ENCODE results near the gene RANBP1.
"Not testable (repeated sequence)": the region's sequence is repeated elsewhere in the genome, so short reads cannot be mapped to it uniquely, and the experiment has no call there.

Gene RANBP1

GRCh38 chr22:20115691-20116375 is at the start of gene RANBP1:
TSS of gene RANBP1 (plus strand) at chr22:20116104. CDS start at chr22:20116185, 81 bp downstream.
- no peak for DNase-seq

GRCh38 chr22:20066617-20067383 is 49.1 kb upstream of the RANBP1 start:
- DNase-seq: no peak

GRCh38 chr22:20067384-20067682 is 48.6 kb upstream of the RANBP1 start:
- not testable (repeated sequence) for DNase-seq

- no peak for DNase-seq
Observed at GRCh38 chr22:20068640-20069039, 47.3 kb upstream of the RANBP1 start.

GRCh38 chr22:20069331-20070042 is 46.4 kb upstream of the RANBP1 start:
- DNase-seq: no peak

- no peak for DNase-seq
Observed at GRCh38 chr22:20071524-20071972, 44.4 kb upstream of the RANBP1 start.

- DNase-seq: no peak
Observed at GRCh38 chr22:20076627-20077172, 39.2 kb upstream of the RANBP1 start.

GRCh38 chr22:20079745-20080444 is 36.0 kb upstream of the RANBP1 start, which contains the start of gene DGCR8:
TSS of gene DGCR8 (plus strand) at chr22:20080241. CDS start at chr22:20085964, 5,723 bp downstream.
- DNase-seq: peak; percentile 92 to 94 (median 92)

- DNase-seq: peak; percentile 58 to 87 (median 73)
Observed at GRCh38 chr22:20080445-20080775, 35.5 kb upstream of the RANBP1 start.

DNA sequence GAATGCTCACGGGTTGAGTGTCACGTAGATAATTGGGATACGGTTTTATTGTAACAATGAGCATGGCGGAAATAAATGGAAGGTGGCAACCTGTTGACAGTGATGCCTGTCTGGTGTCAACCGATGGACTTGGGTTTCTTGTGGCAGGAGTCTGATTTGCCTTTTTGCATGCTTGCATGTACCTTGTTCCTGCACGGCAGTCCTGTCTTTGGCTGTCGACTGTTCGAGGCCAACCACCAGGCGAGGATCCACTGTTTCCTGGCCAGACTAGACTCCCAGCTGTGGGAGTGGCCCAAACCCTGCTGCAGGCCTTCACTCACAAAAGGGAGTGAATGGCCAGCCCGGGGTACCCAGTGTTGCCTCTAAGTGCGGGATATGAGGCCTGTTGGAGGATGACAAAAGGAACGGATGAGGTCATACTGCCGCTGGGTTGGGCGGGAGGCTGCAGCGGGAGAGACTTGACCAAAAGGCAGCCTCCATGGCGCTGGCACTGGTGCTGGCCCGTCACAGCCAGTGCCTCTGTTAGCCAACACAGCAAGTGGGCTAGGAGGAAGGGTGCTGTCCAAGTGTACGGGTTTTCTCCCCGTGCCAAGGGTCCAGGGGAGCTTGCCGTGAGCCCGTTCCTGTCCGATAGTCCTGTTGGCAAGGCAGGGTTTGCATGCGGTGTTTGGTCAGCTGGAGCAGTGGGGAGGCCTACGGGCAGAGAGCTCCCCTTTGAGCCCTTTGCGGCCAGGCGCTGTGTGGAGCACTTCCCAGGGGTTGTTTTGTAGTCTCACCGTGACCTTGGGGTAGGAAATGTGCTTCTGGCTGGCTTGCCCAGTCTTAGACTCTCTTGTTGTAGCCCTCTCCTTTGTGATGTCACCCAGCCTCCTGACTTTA is 34.9 kb upstream of the RANBP1 start:
- DNase-seq: peak in 2 of 3 experiments; percentile 35 to 66

- DNase-seq: no peak
Observed at GRCh38 chr22:20083157-20083890, 32.6 kb upstream of the RANBP1 start.

DNA sequence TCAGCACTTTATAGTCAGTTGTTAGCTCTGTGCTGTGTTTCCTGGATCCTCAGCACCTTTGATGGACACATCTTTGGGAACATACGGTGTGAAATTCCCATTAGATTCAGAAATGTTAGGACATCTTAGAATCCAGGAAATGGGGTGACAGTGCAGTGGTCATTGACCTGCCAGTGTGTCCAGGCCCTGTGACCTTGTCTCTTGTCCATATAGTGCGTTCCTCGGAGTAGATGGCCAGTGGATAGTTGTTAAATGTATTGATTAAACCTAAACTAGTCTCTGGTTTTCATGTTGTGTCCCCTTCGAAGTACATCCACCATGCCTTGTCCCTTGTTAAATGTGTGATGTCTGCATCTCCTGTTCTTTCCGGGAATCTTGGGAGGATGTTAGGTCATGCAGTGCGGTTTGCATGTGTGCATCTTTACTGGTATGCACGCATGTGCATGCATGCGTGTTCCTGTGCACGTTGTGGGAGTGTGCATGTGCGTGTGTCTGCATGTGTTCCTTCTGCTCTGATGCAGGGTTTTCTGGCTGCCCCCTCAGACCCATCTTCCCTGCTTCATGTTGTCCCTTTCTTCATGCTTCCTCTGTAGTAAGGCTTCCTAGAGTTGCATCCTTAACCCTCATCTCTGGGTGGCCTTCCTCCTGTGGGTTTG is 31.9 kb upstream of the RANBP1 start:
- no peak for DNase-seq

DNA sequence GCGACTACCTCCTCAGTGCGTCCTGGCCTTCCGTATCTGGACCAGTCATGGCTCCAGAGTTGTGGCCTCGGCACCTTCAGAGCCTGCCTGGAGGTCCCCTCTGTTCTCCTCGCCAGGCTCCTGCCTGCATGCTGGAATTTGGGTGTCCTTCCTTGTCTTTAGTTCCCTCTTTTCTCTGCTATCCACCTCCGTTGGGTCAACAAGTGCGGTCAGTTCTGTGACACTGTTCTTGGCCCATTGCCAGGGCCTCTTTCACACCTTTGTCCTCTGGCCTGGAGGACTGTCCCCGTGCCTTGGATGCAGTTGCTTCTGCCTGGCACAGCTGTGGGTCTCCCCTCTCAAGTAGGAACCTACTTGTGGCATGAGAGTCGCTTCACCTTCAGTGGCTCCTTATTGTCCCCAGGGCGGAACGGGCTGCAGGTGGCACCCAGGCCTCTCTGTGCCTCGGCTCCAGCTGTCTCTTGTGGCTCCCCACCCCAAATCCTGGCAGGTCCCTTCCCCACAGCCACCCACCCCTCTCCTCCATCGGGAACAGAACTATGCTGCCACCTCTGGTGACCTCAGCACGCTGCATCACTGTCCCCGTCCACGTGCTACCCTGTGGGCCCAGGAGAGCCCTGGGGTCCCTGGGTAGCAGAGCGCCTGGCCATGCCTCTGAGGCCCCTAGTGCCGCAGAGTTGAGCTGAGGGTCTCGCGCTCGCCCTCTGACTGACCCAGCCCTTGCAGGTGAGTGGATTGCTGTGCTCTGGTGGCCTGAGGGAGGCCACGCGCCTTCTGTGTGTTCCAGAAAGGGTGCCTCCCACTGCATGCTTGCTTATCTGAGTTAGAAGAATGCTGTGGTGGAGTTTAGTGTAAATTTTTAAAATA is 31.1 kb upstream of the RANBP1 start:
- peak in 1 of 3 experiments; percentile 11 for DNase-seq

- DNase-seq: no peak
Observed at GRCh38 chr22:20085651-20086050, 30.3 kb upstream of the RANBP1 start.

- no peak for DNase-seq
Observed at GRCh38 chr22:20086101-20086599, 29.8 kb upstream of the RANBP1 start.

- DNase-seq: peak in 1 of 3 experiments; percentile 3
Observed at GRCh38 chr22:20086763-20087162, 29.1 kb upstream of the RANBP1 start.

DNA sequence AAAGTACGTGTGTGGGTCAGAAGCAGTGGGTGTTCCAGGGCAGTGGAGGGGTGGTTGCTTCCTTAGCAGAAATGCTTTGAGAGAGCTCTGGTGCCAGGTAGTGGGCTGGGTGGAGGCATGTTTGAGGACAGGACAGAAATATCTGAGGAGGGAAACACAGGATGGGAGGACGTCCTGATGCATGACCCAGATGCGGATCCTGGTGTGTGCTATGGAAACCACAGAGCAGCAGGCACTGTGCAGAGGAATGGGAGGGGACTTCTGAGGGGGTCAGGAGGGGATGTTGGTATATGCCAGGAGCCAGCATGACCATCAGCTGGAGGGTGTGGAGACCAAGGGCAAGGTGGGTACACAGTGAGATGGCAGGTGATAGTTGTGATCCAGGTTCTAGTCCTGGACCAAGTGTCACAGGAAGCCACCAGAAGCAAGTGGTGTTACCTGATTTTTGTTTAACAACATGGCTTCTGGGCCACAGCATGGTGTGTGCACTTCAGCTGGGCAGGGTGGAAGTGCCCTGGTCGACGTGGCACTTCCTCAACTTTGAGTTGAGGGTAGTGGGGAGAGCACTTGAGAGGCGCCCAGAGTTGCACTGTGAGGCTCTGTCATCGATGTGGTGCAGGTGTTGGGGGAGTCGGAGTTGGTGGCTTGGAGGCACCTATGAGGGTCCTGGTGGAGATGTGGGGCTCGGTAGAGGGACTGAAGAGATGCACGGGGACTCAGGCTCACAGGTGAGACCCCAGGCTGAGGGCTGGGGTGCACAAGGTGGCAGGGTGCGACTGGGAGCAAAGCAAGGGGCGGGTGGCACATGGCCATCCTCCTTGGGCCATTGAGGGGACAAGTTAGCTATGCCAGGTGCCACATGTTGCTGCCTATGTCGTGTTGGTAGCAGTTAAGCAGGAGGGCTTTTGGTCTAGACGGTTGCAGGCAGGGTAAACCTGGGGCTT is 28.3 kb upstream of the RANBP1 start:
- DNase-seq: no peak

- no peak for DNase-seq
Observed at GRCh38 chr22:20088263-20088648, 27.6 kb upstream of the RANBP1 start.

Measured in NCI-H1417 (cell line).